Measurements from ENCODE around the gene RGCC. TPM values are rescaled to one million over a fixed set of nuclear protein-coding genes. Genes with fewer than 3 reads are reported as not detected.
A peak's percentile ranks its signal among the peaks of the same experiment; 100 is the strongest.

The RGCC gene
- total RNA-seq, 6 experiments from 2014 or later, result 0.51 to 4.9 (median 2.3) TPM; not detected in 1

GRCh38 chr13:41515491-41516139 lies 58.3 kb downstream of the RGCC start:
- Histone ChIP-seq H3K9me3 (no peaks in the 10 kb centered on the region), H3K36me3 (no peaks in the 10 kb centered on the region), H3K27me3 (no peaks in the 10 kb centered on the region), H3K4me3 (no peak overlapping the region), H3K4me1 (no peaks in the 10 kb centered on the region), H3K27ac (no peak overlapping the region)
- no peak for TF ChIP-seq CTCF (IDR thresholded peaks at IDR 0.05)
- TF ChIP-seq POLR2A (IDR thresholded peaks at IDR 0.05), result no peak
- DNase-seq (no peak), ATAC-seq (no peak)
- intact Hi-C loops (cut with DNase I), result no loop called here
- 92% methylated on average over 9 of the region's 15 CpGs for WGBS (ENCODE audit: insufficient coverage, low coverage, low lambda C conversion rate, missing lambda C conversion rate)

GRCh38 chr13:41516166-41516565 lies 58.8 kb downstream of the RGCC start:
- no peak for DNase-seq
- Histone ChIP-seq H3K4me1 (no peaks in the 10 kb centered on the region), H3K4me3 (no peak overlapping the region), H3K36me3 (no peaks in the 10 kb centered on the region), H3K27me3 (no peaks in the 10 kb centered on the region), H3K27ac (no peak overlapping the region), H3K9me3 (no peaks in the 10 kb centered on the region)
- no peak for ATAC-seq
- intact Hi-C loops (cut with DNase I), result no loop called here
- 92% methylated on average over 3 of the region's 3 CpGs for WGBS (ENCODE audit: insufficient coverage, low coverage, low lambda C conversion rate, missing lambda C conversion rate)
- TF ChIP-seq CTCF (IDR thresholded peaks at IDR 0.05), result no peak
- no peak for TF ChIP-seq POLR2A (IDR thresholded peaks at IDR 0.05)

- no peaks in the 10 kb centered on the region for H3K27me3 ChIP-seq
- no peak overlapping the region for H3K27ac ChIP-seq
- H3K4me3 ChIP-seq, result no peak overlapping the region
- H3K9me3 ChIP-seq, result no peaks in the 10 kb centered on the region
- intact Hi-C loops (cut with DNase I), result no loop called here
- ATAC-seq, result no peak
- TF ChIP-seq POLR2A (IDR thresholded peaks at IDR 0.05), result no peak
- no peak for TF ChIP-seq CTCF (IDR thresholded peaks at IDR 0.05)
- H3K4me1 ChIP-seq, result no peaks in the 10 kb centered on the region
- no peak for DNase-seq
- H3K36me3 ChIP-seq, result no peaks in the 10 kb centered on the region
- 78% methylated on average over 4 of the region's 4 CpGs for WGBS (ENCODE audit: insufficient coverage, low coverage, low lambda C conversion rate, missing lambda C conversion rate)
These were observed 59.4 kb downstream of the RGCC start for GRCh38 chr13:41516760-41517159.

DNA sequence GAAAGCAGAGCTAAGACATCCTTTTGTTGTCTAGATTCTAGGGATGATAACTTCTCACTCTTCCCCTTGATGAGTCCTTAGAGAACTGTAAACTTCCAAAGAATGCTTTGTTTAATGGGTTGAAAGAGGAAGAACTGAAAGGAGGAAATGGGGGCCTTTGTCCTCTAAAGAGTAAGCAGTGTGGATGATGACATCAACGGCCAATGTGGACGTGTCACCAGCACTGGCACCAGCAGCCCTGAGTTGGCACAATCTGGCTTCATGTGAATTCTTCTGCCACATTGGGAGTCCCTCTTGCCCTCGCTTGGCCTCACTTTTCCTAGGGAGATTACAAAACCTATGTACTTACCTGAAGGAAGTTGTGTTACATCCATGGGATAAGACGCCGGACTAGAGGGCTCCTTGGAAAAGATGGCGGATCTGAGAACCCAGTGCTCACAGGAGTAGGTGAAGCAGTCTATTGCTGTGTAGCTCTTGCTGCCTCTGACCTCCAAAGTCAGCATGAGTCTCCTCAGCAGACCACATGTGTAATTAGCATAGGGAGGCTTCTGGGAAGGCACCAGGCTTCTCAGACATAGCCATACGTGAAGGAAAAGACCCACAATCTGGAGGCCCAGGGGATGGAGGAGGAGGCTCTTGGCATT lies 62.8 kb downstream of the RGCC start:
- no peaks in the 10 kb centered on the region for H3K36me3 ChIP-seq

More for the DNA sequence above, 62.8 kb downstream of the RGCC start:
- ATAC-seq, result peak in 1 of 4 donors; percentile 41
- TF ChIP-seq CTCF (IDR thresholded peaks at IDR 0.05) (no peak), POLR2A (IDR thresholded peaks at IDR 0.05) (no peak)
- Histone ChIP-seq H3K27ac (no peak overlapping the region), H3K9me3 (no peaks in the 10 kb centered on the region), H3K27me3 (no peaks in the 10 kb centered on the region), H3K4me1 (no peaks in the 10 kb centered on the region), H3K4me3 (no peak overlapping the region)
- no peak for DNase-seq
- intact Hi-C loops (cut with DNase I), result no loop called here
- 43% methylated on average over 3 of the region's 7 CpGs for WGBS (ENCODE audit: insufficient coverage, low coverage, low lambda C conversion rate, missing lambda C conversion rate)

Other genes with a start within 250 kb of the RGCC start
- 10 to 100 TPM in 1 of 6 experiments, 1 to 10 TPM in 5; 6.0 to 10.5 (median 7.4) TPM for gene MTRF1, start 194.0 kb upstream of the RGCC start, total RNA-seq
- 1 to 10 TPM; 5.0 to 9.9 (median 7.6) TPM for gene NAA16, start 146.3 kb upstream of the RGCC start, total RNA-seq